RPMI8226 (cell line): ENCODE data around the gene NCBP3.
A peak's percentile ranks its signal among the peaks of the same experiment; 100 is the strongest.
"Not testable (repeated sequence)": the region's sequence is repeated elsewhere in the genome, so short reads cannot be mapped to it uniquely, and the experiment has no call there.

Experiments used
- DNase-seq: peaks from one replicate; pipeline ENCODE4 v3.0.0-alpha.2; 2015

The NCBP3 gene

DNA sequence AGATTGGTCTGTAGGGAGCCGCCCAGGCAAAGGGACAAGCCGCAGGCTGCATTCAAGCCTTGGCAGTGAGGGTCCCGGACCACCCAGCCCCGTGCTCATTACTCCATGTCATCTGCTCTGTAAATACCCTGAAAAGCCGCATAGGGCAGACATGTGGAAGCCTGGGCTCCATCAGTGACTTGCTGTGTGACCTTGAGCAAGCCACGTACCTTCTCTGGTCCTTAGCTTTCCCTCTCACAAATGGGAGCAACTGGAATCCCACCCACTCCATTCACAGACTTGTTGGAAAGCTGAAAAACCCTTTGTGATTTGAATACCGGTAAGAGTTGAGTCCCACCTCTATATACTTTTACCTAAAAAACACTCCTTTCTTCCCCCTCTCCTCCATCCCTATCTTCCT, 34.9 kb upstream of the NCBP3 start:
- DNase-seq, result no peak

- no peak for DNase-seq
Observed at GRCh38 chr17:3879591-3880417, 33.8 kb upstream of the NCBP3 start.

DNA sequence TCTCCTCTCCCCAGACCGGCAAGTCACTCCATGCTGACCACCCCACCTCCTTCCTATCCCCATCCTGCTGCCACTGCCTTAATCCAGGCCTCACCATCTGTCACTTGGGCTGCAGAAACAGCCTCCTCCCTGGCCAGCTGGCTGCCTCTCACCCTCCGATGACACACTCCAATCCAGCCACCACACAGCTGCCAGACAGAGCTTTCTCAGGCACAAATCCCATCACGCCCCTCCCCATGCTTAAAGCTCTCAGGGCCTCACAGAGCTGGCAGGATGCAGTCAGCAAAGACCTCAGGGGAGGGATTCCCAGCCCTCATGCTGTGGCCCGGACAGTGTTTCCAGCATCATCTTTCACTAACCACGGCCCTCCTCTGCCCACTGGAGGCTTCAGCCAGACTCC, 33.1 kb upstream of the NCBP3 start:
- no peak for DNase-seq

- DNase-seq, result no peak
Observed at GRCh38 chr17:3877220-3877619, 31.2 kb upstream of the NCBP3 start.

DNA sequence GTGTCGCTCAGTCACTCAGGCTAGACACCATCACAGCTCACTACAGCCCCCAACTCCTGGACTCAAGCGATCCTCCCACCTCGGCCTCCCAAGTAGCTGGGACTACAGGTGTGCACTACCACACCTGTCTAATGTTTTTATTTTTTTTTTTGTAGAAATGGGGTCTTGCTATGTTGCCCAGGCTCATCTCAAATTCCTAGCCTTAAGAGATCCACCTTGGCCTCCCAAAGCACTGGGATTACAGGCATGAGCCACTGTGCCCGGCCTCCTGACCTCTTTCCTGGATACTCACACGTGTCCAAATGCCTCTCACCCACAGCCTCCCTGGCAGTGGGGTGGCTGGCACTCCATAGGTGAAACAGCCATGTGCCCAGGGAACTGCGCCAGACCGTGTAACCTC, 29.3 kb upstream of the NCBP3 start:
- DNase-seq, result no peak

DNA sequence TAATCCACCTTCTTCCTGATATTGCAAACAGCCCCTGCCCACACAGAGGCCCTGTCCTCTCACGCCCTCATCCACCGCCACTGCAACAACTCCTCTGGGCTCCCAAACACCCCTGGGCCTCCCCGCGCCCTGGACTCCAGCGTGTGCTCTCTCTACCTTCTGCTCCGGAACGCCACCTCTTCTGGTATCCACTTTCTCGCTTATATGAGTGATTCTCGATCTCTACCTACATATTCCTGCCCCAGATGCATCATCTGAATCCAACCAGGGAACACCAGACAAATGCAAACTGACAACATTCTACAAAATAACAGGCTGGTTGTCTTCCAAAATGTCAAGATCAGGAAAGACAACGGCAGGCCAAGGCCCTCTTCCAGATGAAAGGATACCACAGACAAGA, 27.8 kb upstream of the NCBP3 start:
- no peak for DNase-seq

DNA sequence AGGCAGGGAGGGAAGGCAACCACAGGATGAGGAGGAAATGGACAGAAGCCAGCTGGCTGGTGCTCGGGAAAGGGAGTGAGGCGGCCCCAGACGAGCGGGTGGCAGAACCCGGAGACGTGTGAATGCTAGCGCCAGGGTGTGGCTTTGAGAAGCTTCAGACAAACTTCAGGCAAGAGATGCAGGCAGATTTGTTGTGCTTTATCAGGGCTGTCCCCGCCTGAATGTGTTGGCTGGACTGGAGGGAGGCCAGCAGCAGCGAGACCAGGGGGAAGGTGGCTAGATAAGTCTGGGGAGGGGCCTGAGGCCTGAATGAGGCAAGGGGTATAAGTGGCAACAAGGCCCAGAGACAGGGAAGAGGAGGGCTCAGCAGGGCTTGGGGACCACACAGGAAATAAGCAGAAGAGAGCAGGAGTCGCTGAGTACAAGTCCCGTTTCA, 24.8 kb upstream of the NCBP3 start:
- DNase-seq, result no peak

DNA sequence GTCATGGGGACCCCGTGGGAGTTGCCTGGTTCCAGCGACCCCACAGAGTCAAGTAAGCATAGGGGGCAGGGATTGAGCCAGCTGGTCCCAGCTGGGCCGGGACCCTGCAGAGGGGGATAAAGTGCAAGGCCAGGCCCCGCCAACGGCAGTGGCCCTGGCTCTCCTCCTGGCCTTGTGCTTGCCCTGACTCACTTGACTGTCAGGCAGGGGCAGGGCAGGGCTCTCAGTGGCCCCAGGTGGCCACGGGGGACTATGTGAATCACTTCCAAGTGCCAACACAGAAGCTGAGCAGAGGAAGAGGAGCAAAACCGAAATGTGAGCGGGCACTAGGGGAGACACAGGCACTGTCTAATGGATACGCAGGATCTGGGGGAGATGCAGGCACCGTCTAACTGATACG, 21.6 kb upstream of the NCBP3 start:
- DNase-seq, result no peak

- no peak for DNase-seq
Observed at GRCh38 chr17:3867106-3867505, 21.1 kb upstream of the NCBP3 start.

DNA sequence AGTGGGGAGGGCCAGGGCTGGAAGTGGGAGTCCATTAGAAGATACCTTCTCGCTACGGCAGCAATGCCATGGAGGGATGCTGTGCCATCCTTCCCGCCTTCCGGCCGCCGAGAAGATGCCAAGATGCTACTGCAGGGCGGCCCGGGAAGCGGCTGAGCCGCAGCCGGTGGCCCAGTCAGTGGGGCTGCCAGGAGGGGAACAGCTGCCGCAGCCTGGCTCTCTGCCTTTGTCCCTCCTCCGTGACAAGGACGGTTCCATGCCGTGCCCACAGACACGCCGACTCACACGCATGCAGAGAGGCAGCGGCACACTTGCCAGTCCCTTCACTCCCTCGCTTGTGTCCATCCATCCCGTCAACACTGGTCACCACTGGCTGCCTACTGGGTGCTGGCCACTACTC, 20.2 kb upstream of the NCBP3 start:
- DNase-seq, result no peak

- DNase-seq, result peak; percentile 44
Observed at GRCh38 chr17:3865176-3865575, 19.1 kb upstream of the NCBP3 start.

- DNase-seq, result no peak
Observed at GRCh38 chr17:3864534-3864933, 18.5 kb upstream of the NCBP3 start.

GRCh38 chr17:3861761-3862681, 16.0 kb upstream of the NCBP3 start:
- DNase-seq, result no peak

DNA sequence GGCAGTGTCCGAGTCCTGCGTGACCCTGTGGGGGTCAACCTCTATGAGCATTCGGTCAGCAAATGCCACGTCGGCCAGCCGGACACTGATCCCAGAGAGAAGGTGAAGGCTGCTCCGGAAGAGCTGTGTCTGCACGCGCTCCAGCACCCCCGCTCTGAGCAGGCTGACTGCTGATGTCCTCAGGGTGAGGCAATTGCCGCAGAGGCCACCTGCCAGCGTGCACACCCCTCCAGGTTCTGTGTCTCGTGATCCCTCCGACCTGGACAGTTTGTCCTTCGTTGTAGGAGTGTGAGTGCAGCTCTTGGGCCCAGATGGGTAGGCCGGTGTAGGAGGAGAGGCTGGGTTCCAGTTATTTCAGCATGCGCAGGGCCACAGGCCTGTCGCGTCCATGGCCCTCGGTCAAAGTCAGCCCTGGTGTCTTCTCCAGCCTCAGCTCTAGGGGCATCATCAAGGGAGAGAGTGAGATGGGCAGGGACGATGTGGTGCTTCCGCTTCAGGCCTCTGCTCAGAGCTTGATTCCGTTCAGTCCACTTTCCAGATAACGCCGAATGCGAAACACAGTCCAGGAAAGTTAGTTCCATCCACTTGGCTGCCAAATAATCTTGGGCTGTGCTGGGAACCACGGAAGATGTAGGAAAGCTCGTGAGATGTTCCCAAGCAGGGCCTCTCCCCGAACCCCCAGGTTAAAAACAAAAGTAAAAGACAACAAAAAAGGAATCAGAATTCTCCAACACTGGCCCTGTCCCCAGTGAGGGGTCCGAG, 15.1 kb upstream of the NCBP3 start:
- no peak for DNase-seq

DNA sequence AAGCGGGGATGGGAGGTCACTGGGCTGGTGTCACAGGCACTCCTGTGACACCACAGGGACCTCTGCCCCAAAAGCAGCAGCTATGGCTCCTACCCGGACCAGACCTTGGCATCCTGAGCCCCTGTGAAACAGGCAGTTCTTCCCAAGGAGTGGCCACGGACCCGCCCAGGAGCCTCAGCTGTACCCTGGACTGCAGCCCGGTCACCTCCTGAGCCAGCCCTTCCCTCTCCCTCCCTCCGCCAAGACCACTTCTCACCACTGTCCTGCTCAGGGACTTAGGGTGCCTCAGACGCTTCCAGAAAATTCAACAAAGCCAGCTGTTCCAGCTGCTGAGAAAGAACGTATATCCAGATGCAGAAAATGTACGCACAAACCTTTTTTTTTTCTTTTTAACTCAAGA, 13.9 kb upstream of the NCBP3 start:
- no peak for DNase-seq

- DNase-seq, result no peak
Observed at GRCh38 chr17:3857261-3858105, 11.4 kb upstream of the NCBP3 start.

- not testable (repeated sequence) for DNase-seq
Observed at GRCh38 chr17:3854204-3854603, 8.2 kb upstream of the NCBP3 start.

DNA sequence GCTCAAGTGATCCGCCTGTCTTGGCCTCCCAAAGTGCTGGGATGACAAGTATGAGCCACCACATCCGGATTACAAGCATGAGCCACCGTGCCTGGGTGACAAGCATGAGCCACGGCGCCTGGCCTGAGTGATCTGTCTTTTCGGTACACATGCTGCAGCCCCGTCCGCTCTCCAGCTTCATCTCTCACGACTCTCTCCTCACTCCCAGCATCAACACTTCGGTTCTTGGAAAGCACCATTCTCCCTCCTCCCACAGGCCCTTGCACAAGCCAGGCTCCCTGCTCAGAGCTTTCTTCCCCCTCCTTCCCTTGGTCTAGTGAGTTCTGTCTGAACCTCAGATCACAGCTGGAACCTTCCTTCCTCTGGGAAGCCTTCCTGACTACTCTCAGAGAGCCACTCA, 6.5 kb upstream of the NCBP3 start:
- no peak for DNase-seq

DNA sequence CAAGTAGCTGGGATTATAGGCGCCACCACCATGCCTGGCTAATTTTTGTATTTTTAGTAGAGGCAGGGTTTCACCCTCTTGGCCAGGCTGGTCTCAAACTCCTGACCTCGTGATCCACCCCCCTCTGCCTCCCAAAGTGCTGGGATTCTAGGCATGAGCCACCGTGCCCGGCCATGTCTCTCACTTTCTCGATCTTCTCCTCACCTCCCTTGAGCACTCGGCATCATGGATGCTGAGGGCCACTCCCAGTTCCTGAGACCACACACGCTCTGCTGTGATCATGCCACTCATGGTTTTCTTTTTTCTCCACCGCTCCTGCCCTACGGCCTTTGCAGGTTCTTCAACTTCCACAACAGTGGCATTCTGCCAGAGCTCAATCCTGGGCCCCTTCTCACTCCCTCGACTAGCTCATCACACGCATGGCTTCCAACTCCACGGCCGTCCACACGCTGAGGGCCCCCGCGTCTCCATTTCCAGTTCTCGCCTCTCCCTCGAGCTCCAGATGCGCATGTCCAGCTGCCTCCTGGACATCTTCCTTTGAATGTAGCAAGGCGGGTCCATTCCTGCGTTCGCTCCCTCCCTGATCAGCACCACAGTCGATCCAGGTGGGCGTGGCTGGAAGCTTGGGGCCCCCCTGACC, 5.5 kb upstream of the NCBP3 start:
- DNase-seq, result no peak

- DNase-seq, result no peak
Observed at GRCh38 chr17:3848229-3848835, 2.3 kb upstream of the NCBP3 start.

DNA sequence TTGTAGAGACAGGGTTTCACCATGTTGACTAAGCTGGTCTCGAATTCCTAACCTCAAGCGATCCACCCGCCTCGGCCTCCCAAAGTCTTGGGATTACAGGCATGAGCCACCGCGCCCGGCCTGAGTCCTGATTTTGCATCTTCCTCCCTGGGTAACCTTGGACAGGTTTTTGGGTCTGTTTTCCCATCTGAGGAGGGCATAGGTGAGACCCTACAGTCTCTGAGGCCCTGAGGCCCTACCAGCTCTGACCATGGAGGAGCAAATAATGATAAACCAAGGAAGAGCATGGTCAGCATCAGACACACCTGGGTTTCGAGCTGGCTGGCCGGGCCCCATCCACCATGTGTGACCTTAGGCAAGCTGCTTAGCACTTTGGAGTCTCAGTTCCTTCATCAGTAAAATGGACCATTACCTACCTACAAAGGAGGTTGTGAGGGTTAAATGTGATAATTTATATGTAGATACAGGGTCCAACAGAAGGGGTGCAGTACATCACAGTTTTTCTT, 1.2 kb upstream of the NCBP3 start:
- peak; percentile 32 for DNase-seq
